Dermis blood vessel endothelial cell (primary cell): ENCODE data around the gene CPNE5. TPM values are rescaled to one million over a fixed set of nuclear protein-coding genes. Genes with fewer than 3 reads are reported as not detected.

Source experiments
- DNase-seq: peaks from one replicate; pipeline ENCODE4 v3.0.0; 2010
- total RNA-seq: library from RNA; depleted of rRNA; stranded (reverse); fragments of >200 nt; gene quantifications from 2 replicates; pipeline ENCODE4 v1.2.3, GENCODE V29; 2014

The CPNE5 gene
- total RNA-seq, 1 donor from 2014 or later: 14.0 TPM

GRCh38 chr6:36857325-36857724 lies 18.1 kb upstream of the CPNE5 start:
- DNase-seq: no peak

GRCh38 chr6:36856277-36856676 lies 17.0 kb upstream of the CPNE5 start:
- no peak for DNase-seq

- no peak for DNase-seq
Observed at GRCh38 chr6:36855750-36856149, 16.5 kb upstream of the CPNE5 start.

- peak; percentile 75 for DNase-seq
Observed at GRCh38 chr6:36853325-36853724, 14.1 kb upstream of the CPNE5 start.

GRCh38 chr6:36852481-36853147 lies 13.4 kb upstream of the CPNE5 start:
- peak; percentile 79 for DNase-seq

GRCh38 chr6:36851626-36852025 lies 12.4 kb upstream of the CPNE5 start:
- DNase-seq: no peak

- DNase-seq: peak; percentile 87
Observed at GRCh38 chr6:36851149-36851614, 11.9 kb upstream of the CPNE5 start.

- no peak for DNase-seq
Observed at GRCh38 chr6:36850021-36850420, 10.8 kb upstream of the CPNE5 start.

GRCh38 chr6:36848658-36849441 lies 9.6 kb upstream of the CPNE5 start:
- no peak for DNase-seq

- no peak for DNase-seq
Observed at GRCh38 chr6:36847991-36848390, 8.7 kb upstream of the CPNE5 start.

- no peak for DNase-seq
Observed at GRCh38 chr6:36847152-36847551, 7.9 kb upstream of the CPNE5 start.

- DNase-seq: no peak
Observed at GRCh38 chr6:36845233-36845632, 6.0 kb upstream of the CPNE5 start.

GRCh38 chr6:36844232-36845170 lies 5.3 kb upstream of the CPNE5 start:
- no peak for DNase-seq

- DNase-seq: no peak
Observed at GRCh38 chr6:36843170-36843569, 3.9 kb upstream of the CPNE5 start.

- DNase-seq: no peak
Observed at GRCh38 chr6:36841756-36842155, 2.5 kb upstream of the CPNE5 start.

GRCh38 chr6:36840432-36841403 lies 1.5 kb upstream of the CPNE5 start:
- no peak for DNase-seq

GRCh38 chr6:36839749-36840431 lies 646 bp upstream of the CPNE5 start:
- peak; percentile 67 for DNase-seq

- no peak for DNase-seq
Observed at GRCh38 chr6:36837686-36838085, 1.6 kb downstream of the CPNE5 start.

GRCh38 chr6:36837022-36837339 lies 2.3 kb downstream of the CPNE5 start:
- DNase-seq: no peak

- DNase-seq: no peak
Observed at GRCh38 chr6:36836111-36837021, 2.9 kb downstream of the CPNE5 start.
